ENCODE measurements around the gene HINT2. TPM values are rescaled to one million over a fixed set of nuclear protein-coding genes. Genes with fewer than 3 reads are reported as not detected.

HINT2 gene
- total RNA-seq, 1 experiment from 2014 or later: 32.3 TPM

GRCh38 chr9:35790385-35791296, 24.2 kb downstream of the HINT2 start:
- in situ Hi-C loops (cut with HindIII; ENCODE audit: low sequenced_read_pairs): no loop called here
- peak; percentile 93 for DNase-seq (ENCODE audit: low spot score)

GRCh38 chr9:35790025-35790384, 24.8 kb downstream of the HINT2 start:
- no peak for DNase-seq (ENCODE audit: low spot score)
- in situ Hi-C loops (cut with HindIII; ENCODE audit: low sequenced_read_pairs): no loop called here

- no peak for DNase-seq (ENCODE audit: low spot score)
- in situ Hi-C loops (cut with HindIII; ENCODE audit: low sequenced_read_pairs): no loop called here
Observed at GRCh38 chr9:35789541-35789940, 25.3 kb downstream of the HINT2 start.

GRCh38 chr9:35783418-35783817, 31.4 kb downstream of the HINT2 start:
- in situ Hi-C loops (cut with HindIII; ENCODE audit: low sequenced_read_pairs): no loop called here

GRCh38 chr9:35781066-35781465, 33.8 kb downstream of the HINT2 start:
- in situ Hi-C loops (cut with HindIII; ENCODE audit: low sequenced_read_pairs): no loop called here
- no peak for DNase-seq (ENCODE audit: low spot score)

More at GRCh38 chr9:35783418-35783817, 31.4 kb downstream of the HINT2 start:
- no peak for DNase-seq (ENCODE audit: low spot score)

GRCh38 chr9:35778496-35778895, 36.3 kb downstream of the HINT2 start:
- in situ Hi-C loops (cut with HindIII; ENCODE audit: low sequenced_read_pairs): no loop called here
- DNase-seq (ENCODE audit: low spot score): no peak

- in situ Hi-C loops (cut with HindIII; ENCODE audit: low sequenced_read_pairs): no loop called here
- DNase-seq (ENCODE audit: low spot score): no peak
Observed at GRCh38 chr9:35776018-35776417, 38.8 kb downstream of the HINT2 start.

- in situ Hi-C loops (cut with HindIII; ENCODE audit: low sequenced_read_pairs): no loop called here
- peak; percentile 81 for DNase-seq (ENCODE audit: low spot score)
Observed at GRCh38 chr9:35774907-35775635, 39.8 kb downstream of the HINT2 start.

GRCh38 chr9:35771943-35772342, 42.9 kb downstream of the HINT2 start:
- no peak for DNase-seq (ENCODE audit: low spot score)

GRCh38 chr9:35771534-35771933, 43.3 kb downstream of the HINT2 start:
- DNase-seq (ENCODE audit: low spot score): peak; percentile 63
- in situ Hi-C loops (cut with HindIII; ENCODE audit: low sequenced_read_pairs): no loop called here

More at GRCh38 chr9:35771943-35772342, 42.9 kb downstream of the HINT2 start:
- in situ Hi-C loops (cut with HindIII; ENCODE audit: low sequenced_read_pairs): no loop called here

GRCh38 chr9:35771075-35771433, 43.8 kb downstream of the HINT2 start:
- in situ Hi-C loops (cut with HindIII; ENCODE audit: low sequenced_read_pairs): no loop called here
- DNase-seq (ENCODE audit: low spot score): peak; percentile 97

- DNase-seq (ENCODE audit: low spot score): no peak
- in situ Hi-C loops (cut with HindIII; ENCODE audit: low sequenced_read_pairs): no loop called here
Observed at GRCh38 chr9:35769763-35770162, 45.1 kb downstream of the HINT2 start.

GRCh38 chr9:35767458-35767857, 47.4 kb downstream of the HINT2 start:
- in situ Hi-C loops (cut with HindIII; ENCODE audit: low sequenced_read_pairs): no loop called here
- DNase-seq (ENCODE audit: low spot score): no peak

GRCh38 chr9:35766997-35767396, 47.8 kb downstream of the HINT2 start:
- in situ Hi-C loops (cut with HindIII; ENCODE audit: low sequenced_read_pairs): no loop called here

GRCh38 chr9:35763803-35764202, 51.0 kb downstream of the HINT2 start:
- in situ Hi-C loops (cut with HindIII; ENCODE audit: low sequenced_read_pairs): no loop called here
- DNase-seq (ENCODE audit: low spot score): no peak

More at GRCh38 chr9:35766997-35767396, 47.8 kb downstream of the HINT2 start:
- DNase-seq (ENCODE audit: low spot score): no peak

- DNase-seq (ENCODE audit: low spot score): no peak
- in situ Hi-C loops (cut with HindIII; ENCODE audit: low sequenced_read_pairs): no loop called here
Observed at GRCh38 chr9:35763181-35763580, 51.7 kb downstream of the HINT2 start.

Other genes with a start within 250 kb of the HINT2 start
- gene TESK1, start 209.8 kb downstream of the HINT2 start, total RNA-seq (2014; rRNA removed; shearing (Covaris generic)): 8.0 and 9.9 TPM in 2 replicates
- gene CD72, start 196.6 kb downstream of the HINT2 start, total RNA-seq (2014; rRNA removed; shearing (Covaris generic)): 2.4 TPM in 1 of 2 replicates, not detected in the other
- not detected in 2 replicates for gene SIT1, start 164.1 kb downstream of the HINT2 start, total RNA-seq (2014; rRNA removed; shearing (Covaris generic))
- gene RMRP, start 157.0 kb downstream of the HINT2 start, total RNA-seq (2014; rRNA removed; shearing (Covaris generic)): 4,372 and 15,582 TPM in 2 replicates
- 7.6 and 19.3 TPM in 2 replicates for gene CCDC107, start 156.8 kb downstream of the HINT2 start, total RNA-seq (2014; rRNA removed; shearing (Covaris generic))
- 12.3 and 12.4 TPM in 2 replicates for gene ARHGEF39, start 149.8 kb downstream of the HINT2 start, total RNA-seq (2014; rRNA removed; shearing (Covaris generic))
- gene CA9, start 141.1 kb downstream of the HINT2 start, total RNA-seq (2014; rRNA removed; shearing (Covaris generic)): 0.86 TPM in 1 of 2 replicates, not detected in the other
- 439 and 442 TPM in 2 replicates for gene TPM2, start 125.1 kb downstream of the HINT2 start, total RNA-seq (2014; rRNA removed; shearing (Covaris generic))
- 146 and 195 TPM in 2 replicates for gene TLN1, start 82.8 kb downstream of the HINT2 start, total RNA-seq (2014; rRNA removed; shearing (Covaris generic))
- gene CREB3, start 82.4 kb downstream of the HINT2 start, total RNA-seq (2014; rRNA removed; shearing (Covaris generic)): 40.3 and 46.0 TPM in 2 replicates
- gene GBA2, start 65.8 kb downstream of the HINT2 start, total RNA-seq (2014; rRNA removed; shearing (Covaris generic)): 37.2 and 48.6 TPM in 2 replicates
- 13.8 and 15.0 TPM in 2 replicates for gene RGP1, start 65.8 kb downstream of the HINT2 start, total RNA-seq (2014; rRNA removed; shearing (Covaris generic))
- gene MSMP, start 60.8 kb downstream of the HINT2 start, total RNA-seq (2014; rRNA removed; shearing (Covaris generic)): not detected in 2 replicates
- gene NPR2, start 23.5 kb downstream of the HINT2 start, total RNA-seq (2014; rRNA removed; shearing (Covaris generic)): 0.07 and 0.86 TPM in 2 replicates
- 2.1 and 2.4 TPM in 2 replicates for gene SPAG8, start 2.8 kb downstream of the HINT2 start, total RNA-seq (2014; rRNA removed; shearing (Covaris generic))
- gene FAM221B, start 13.7 kb upstream of the HINT2 start, total RNA-seq (2014; rRNA removed; shearing (Covaris generic)): not detected in 2 replicates
- 1.2 and 2.5 TPM in 2 replicates for gene TMEM8B, start 14.2 kb upstream of the HINT2 start, total RNA-seq (2014; rRNA removed; shearing (Covaris generic))
- gene OR13J1, start 55.4 kb upstream of the HINT2 start, total RNA-seq (2014; rRNA removed; shearing (Covaris generic)): not detected in 2 replicates
- not detected in 2 replicates for gene HRCT1, start 91.2 kb upstream of the HINT2 start, total RNA-seq (2014; rRNA removed; shearing (Covaris generic))
- gene SPAAR, start 94.4 kb upstream of the HINT2 start, total RNA-seq (2014; rRNA removed; shearing (Covaris generic)): 2.6 and 3.5 TPM in 2 replicates
- gene OR2S2, start 143.1 kb upstream of the HINT2 start, total RNA-seq (2014; rRNA removed; shearing (Covaris generic)): not detected in 2 replicates
- gene RECK, start 221.9 kb upstream of the HINT2 start, total RNA-seq (2014; rRNA removed; shearing (Covaris generic)): 2.4 and 9.2 TPM in 2 replicates

Measured in G401 (cell line).